Esophagus squamous epithelium (tissue), 4 donors: ENCODE results near the gene PRRX2.

Source experiments
- POLR2A ChIP-seq, 4 donors: fragments of 450-650 bp; IDR thresholded peaks; one replicate each; pipeline ENCODE4 v1.6.1; 2017; ENCODE audit warnings: antibody characterized with exemption in 4 of 4, mild to moderate bottlenecking in 4 of 4, moderate library complexity in 3 of 4
- TF ChIP-seq, protein P1 (sequence below), 6 experiments: fragments of 450-650 bp in 4 of 6; fragments of 200-600 bp in 2 of 6; sonication (generic) in 2 of 6; IDR thresholded peaks; one replicate each; pipeline ENCODE4 v1.5.1; 2016 to 2019; ENCODE audit warnings: antibody characterized with exemption in 6 of 6, mild to moderate bottlenecking in 4 of 6, moderate library complexity in 4 of 6

GRCh38 chr9:129674229-129674628 lies 8.8 kb downstream of the PRRX2 start:
- TF ChIP-seq, protein P1, sequence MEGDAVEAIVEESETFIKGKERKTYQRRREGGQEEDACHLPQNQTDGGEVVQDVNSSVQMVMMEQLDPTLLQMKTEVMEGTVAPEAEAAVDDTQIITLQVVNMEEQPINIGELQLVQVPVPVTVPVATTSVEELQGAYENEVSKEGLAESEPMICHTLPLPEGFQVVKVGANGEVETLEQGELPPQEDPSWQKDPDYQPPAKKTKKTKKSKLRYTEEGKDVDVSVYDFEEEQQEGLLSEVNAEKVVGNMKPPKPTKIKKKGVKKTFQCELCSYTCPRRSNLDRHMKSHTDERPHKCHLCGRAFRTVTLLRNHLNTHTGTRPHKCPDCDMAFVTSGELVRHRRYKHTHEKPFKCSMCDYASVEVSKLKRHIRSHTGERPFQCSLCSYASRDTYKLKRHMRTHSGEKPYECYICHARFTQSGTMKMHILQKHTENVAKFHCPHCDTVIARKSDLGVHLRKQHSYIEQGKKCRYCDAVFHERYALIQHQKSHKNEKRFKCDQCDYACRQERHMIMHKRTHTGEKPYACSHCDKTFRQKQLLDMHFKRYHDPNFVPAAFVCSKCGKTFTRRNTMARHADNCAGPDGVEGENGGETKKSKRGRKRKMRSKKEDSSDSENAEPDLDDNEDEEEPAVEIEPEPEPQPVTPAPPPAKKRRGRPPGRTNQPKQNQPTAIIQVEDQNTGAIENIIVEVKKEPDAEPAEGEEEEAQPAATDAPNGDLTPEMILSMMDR (IDR thresholded peaks at IDR 0.05) = no peak
- no peak for TF ChIP-seq POLR2A (IDR thresholded peaks at IDR 0.05)
